Activated CD8-positive, alpha-beta memory T cell treated with anti-CD3 and anti-CD28 coated beads, Interleukin-2, amount 50 U/mL, for 24 hours (primary cell): ENCODE measurements around the gene KCNQ1.

Source experiments
- DNase-seq: peaks from one replicate; pipeline ENCODE4 v3.0.0-alpha.2; 2020; ENCODE audit errors: extremely low read depth

Gene KCNQ1

DNA sequence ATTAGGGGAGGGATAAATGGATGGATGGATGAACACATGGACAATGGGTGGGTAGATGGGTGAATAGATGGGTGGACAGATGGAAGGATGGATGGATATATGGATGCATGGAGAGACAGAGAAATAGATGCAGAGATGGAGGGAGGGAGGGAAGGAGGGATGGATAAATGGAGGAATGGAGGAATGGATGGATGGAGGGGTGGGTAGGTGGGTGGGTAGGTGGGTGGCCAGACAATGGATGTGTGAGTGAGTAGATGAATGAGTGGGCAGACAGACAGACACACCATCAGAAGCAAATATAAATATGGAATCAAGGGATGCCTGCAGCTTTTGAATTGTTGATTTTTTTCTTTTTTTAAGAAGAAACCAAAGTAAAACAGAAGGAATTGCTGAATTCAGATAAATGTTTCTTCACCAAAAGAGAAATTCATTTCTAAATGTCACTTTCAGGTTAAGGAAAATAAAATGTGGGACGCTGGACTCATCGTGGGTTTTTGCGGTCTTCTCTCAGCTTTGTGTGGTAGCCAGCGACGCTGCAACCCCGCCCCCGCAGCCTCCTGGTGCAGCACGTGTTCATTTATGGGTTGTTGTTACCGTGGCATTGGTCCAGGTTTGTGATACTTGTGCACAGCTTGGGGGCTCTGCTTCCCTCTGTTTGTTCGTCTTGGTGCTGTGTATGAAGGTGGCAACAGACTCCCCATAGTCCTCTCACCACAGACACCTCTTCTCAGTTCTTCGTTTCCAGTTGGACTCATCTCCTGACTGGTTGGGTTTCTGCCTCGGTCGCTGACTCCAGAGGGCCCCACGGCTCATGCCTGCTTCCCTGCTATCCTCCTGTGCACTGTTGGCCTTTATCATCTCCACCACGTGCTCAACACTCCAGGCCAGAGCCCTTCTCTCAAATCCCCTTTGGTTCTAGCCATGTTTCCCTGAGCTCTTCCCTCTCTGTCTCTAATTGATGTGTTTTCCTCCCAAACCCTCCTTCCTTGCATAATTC is 364.3 kb downstream of the KCNQ1 start:
- DNase-seq = no peak

DNA sequence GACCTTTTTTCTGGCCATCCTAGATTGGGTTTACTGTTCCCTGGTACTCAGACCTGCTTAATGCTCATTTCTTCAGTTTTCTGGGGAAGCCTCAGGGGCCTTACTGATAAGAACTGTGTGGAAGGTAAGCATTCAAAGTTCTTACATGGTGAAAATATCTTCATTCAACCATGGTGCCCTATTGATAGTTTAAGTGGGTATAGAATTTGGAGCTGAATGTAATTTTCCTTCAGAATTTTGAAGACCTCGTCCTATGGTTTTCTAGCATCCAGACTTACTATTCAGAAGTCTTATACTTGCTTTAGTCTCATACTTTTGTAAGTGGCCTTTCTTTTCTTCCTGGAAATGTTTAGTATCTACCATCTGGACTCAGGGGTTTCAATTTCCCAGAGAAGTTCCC is 365.0 kb downstream of the KCNQ1 start:
- no peak for DNase-seq

DNA sequence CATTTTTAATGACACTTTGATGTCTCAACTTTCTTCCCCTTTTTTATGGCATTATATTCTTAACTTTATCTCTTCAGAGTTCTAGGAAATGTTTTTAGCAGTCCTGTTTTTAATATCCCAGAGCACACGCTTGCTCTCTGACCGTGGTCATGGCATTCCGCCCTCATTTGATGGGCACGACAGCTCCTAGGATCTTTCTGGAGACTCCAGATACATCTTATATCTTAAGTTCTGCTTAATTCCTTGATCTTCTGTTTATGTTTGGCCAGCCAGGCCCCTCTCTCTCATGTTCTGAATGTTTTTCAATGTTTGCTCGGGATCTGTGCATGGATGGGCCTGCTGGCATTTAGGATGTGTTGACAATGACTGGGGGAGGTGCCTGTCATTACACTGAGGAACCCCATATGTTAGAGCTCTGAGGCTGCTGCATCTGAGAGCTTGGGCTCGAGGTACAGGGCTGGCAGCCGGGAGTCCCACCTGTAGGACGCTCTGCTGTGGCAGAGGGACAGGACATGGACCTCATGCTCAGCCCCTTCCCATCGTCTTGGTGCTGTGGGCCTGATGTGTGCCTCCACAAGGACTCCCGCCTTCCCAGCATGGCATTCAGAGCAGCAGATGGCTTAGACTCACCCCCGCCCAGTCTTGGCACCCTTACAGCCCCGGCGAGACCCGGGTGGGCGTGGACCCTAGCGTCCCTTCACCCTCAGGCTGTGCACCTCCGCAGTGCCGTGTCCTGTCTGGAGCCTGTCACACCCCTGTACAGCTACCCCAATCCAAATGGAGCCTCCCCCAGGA is 365.8 kb downstream of the KCNQ1 start:
- no peak for DNase-seq

DNA sequence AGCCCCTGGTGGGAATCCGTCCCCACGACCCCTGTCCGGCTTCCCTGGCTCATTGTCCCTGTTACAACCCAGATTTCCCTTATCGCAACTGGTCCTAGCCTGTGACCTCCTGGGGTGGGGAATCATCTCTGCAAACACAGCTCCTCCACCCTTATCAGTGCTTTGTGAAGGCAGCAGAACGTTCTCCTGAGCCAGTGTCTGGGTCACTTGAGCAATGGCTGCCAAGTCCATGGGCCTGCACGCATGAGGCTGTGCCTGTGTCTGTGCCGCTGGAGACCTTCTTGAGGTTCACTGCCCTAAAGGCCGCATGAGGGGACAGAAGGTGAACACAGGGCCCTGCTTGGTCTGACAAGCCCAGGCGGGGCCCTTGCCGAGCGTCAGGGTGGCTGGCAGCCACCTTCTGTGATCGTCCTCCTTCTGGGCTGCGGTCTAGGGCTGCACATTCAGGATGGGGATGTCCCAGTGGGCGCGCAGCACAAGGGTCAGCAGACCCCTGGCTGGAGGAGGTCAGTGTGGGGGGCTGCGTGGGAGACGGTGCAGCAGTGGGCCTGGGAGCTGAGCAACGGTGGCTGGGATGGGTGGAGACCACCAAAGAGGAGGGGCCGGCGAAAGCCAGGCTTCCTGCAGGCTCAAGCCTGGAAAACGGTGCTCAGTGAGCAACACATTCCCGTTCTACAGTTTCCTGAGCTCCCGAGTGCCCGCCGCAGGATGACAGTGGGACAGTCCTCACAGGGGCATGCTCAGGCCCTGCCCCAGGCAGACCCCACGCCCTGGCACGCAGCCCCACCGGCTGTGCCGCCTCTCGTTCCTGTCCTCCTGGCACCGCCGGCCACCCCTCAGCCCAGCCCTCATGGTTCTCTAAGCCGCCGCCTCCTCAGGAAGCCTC is 366.6 kb downstream of the KCNQ1 start:
- DNase-seq = no peak

DNA sequence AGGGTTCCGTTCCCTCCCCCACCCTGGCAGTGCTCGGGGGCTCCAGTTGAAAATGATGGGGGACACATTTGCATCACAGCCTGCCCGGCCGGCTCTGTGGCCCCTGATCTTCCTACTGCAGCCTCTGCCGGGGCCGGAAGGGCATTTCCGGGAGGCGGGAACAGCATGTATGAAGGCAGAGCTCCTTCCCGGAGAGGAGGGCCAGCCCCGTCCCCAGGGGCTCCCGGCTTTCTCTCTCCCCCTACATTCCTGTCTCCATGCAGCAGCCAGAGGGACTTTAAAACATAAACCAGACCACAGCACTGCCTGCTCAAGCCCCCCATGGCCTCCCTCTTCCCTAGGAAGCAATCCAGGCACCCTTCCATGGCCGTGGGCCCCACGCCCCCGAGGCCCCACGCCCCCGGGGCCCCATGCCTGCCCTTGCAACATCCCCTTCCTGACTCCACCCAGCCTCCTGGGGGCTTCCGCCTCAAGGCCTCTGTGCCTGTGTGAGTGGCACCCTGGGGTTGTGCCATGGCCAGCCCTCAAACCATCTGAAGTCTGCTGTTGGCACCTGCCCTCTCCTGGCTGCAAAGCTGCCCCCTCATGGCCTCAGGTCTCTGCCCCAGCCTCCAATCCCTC is 367.7 kb downstream of the KCNQ1 start:
- DNase-seq = no peak

DNA sequence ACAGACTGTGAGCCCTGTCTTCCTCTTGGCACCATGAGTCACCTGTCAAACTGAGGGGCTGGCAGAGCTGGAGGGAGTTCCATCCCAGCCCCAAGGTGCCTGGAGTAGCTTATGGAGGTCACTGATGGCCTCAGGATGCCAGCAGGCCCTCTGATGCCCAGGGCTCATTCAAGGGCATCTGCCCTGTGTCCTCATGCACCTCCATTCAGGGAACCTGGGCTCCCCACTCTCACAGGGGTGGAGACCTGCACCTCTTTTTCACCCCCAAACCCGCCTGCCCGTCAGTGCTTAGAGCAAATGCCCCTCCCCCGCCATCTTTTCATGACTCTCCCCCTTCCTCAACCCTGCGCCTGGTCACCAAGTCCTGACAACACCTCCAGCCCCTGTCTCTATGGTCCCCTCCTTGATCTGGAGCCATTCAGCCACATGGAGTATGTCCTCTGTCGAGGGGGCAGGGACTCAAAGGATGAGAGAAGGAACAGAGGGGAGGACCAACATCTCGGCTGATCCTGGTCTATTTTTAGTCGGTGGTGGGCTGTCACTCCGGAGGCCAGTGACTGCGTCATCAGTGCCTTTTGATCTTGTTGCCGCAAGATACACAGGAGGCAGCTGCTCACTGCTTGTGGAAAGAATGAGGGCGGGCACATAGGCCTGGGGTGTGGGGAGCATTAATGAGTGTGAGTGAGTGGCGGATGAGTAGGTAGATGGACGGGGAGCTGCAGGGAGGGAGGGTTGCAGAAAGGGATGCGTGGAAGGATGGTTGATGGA is 368.5 kb downstream of the KCNQ1 start:
- DNase-seq = no peak

DNA sequence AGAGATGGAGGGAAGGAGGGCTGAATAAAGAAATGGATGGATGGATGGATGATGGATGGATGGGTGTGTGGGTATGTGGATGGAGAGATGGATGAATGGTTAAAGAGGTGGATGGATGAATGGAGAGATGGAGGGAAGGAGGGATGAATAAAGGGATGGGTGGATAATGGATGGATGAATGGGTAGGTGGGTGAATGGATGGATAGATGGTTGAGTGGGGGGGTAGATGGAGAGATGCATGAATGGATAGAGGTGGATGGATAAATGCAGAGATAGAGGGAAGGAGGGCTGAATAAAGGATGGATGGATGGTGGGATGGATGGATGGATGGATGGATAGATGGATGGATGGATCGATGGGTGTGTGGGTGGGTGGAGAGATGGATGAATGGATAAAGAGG is 369.2 kb downstream of the KCNQ1 start:
- no peak for DNase-seq

DNA sequence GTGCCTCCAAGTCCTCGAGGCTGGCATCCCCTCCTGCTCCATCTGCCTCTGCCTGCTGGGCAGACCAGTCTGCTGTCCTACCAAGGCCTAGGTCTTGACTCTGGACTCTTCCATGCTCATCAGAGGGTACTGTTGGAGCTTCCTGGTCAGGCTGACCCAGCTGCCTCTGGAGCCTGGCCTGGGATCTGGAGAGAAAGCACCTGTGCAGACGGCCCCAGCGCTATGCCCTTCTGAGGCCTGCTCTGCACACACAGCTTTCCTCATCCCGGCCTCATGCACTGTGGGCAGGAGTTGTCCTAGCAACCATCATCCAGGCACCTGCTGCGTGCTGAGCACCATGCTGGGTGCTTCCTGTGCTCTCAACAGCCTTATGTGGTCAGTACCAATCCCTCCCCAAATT is 369.9 kb downstream of the KCNQ1 start:
- no peak for DNase-seq

DNA sequence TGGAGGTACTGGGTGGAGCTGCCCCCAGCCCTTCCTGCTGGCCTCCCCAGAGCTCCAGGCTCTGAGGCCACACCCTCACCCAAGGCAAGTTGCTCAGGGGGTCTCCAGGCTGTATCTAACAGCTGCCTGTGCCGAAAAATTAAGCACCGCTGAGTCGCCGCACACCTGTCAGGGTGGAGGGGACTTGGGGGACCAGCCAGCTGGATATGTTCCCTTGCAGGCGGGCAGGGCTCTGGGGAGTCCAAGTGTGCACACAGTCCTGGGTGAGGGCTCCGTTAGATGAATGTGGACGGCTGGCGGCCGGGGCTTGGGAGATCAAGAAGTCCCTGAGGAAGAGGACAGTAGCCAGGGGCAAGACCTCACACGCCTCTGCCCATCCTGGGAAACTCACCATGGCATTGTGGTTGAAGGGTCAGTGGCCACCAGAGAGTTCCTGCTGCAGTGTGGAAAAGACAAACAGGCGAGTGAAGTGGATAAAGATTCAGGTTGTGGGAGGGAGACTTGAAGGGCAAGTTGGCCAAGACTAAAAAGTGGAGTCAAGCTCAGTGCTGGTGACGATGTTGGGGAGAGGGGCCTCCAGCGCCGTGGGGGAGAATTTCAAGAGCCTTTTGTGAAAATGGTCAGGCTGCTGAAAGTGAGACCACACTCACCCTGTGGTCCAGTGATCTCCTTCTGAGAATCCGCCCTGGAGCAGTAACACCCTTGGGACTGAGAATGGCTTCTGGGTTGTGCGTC is 371.1 kb downstream of the KCNQ1 start:
- no peak for DNase-seq

DNA sequence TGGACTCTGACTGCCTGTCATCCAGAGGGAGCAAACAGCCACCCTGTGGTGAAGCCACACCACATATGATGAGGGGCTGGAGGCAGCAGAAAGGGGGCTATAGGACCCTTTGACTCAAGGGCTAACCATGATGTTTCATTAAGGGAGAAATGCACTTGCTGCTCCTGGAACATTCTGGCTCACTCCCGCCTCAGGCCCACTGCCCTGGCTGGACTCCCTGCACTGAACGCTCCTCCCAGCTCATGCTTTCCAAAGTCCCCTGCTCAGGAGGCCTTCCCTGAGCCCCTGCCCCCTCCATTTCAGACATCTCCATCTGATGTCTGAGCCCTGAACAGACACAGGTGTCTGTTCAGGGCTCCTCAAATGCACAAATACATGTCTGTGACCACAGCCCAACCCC is 371.7 kb downstream of the KCNQ1 start:
- no peak for DNase-seq

DNA sequence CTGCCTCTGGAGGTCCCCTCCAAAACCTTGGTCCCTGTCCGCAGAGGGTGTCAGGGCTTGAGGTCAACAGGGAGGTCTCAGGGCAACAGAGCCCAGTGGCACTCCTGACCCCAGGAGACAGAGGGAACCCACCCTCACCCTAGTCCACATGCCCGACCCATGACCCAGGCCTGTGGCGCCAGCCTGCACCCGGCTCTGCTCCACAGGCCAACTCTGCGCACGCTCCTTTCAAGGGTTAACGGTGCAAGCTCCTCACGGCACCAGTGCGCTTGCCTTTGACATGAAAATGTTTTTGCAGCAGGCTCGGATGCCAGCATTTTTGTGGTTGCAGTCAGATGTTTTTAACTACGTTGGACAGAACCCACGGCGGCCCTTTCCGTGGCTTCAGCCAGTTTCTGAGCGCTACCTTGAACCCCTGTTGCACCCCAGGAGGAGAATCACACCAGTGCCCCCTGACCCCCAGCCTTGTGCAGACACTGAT is 372.2 kb downstream of the KCNQ1 start:
- DNase-seq = no peak

DNA sequence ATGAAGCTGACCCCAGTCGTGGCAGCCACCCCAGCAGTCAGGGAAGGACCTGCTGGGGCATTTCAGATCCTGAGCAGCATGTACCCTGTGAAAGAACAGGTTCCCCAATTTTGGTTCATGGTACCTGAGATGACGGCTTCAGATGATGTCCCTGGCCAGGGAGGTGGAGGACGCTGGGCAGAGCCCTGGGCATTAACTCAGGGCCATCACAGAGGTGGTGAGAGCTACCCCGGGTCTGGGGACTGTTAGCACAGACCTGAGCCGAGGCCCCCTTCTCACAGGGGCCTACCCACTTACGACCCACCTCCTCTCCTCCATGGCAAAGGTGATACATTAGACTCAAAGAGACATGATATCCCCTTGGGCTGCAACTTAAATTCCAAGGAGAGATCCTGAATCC is 372.6 kb downstream of the KCNQ1 start:
- no peak for DNase-seq

DNA sequence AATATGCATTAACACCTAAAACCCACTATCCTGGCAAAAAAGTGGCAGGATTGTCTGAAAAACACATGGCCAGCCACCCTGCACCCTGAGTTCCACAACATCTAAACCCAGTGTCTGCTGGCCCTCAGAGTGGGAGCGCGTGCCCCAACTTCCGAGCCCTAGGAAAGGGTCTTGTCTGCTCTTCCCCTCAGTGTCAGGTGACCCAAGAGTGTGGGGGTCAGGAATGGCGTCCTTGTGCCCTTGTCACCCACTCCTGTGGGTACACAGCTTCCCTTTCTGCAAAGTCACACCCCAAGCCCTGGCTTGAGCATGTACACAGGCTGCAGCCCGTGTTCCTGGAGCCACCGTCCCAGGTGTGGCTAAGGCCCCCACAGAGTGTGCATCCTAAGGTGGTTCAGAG is 373.2 kb downstream of the KCNQ1 start:
- no peak for DNase-seq

DNA sequence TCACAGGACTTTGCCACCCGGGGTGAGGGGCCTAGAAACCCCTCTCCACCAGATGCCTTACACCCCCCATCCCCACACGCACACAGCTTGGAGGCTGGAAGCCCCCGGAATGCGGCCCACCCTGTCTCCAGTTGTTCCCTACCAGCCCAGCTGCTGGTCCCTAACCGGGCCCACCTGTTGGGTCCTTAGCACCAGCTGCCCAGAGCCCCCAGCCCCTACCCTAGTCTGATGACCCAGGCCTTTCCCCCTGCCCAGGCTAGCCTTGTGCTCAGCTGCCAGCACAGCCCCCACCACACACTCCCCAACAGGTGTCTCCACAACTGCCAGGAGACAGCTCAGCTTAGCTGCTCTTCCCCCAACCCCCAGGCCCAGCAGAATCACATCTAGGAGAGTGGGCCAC is 373.7 kb downstream of the KCNQ1 start:
- DNase-seq = no peak

DNA sequence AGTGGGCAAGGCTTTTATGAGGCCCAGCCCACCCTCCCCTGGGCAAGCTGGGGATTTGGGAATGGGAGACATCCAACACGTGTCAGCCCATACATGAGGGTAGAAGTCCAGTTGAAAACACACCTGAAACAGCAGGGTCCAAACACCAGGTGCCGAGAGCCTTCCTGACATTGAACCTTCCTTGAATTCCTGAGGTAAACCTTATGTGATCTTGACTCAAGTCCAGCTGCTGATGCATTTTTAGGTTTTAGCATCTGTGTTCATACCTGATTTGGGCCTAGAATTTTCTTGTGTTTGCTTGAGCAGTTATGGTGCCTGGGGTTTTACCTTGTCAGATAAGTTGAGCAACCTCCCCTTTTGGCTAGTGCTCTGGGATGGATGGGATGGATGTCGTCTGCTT is 374.5 kb downstream of the KCNQ1 start:
- no peak for DNase-seq

DNA sequence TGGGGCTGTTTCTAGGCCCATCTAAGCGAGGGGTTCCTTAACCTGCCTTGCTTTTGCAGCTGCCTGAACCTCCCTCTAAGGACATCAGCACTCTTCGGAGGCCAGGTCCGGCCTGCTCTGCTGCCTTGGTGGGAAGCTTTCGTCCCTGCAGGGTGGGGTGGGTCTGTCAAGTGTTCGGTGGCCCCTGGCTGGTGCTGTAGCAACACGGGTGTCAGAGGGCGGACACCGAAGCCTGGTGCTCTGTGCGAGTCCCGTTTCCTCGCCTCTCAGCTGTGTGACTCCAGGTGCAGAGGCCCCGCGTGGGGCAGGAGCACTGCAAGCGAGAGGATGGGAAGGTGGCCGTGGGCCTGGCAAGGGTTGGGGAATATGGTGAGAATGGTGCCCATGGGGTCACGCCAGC is 376.2 kb downstream of the KCNQ1 start:
- DNase-seq = no peak

DNA sequence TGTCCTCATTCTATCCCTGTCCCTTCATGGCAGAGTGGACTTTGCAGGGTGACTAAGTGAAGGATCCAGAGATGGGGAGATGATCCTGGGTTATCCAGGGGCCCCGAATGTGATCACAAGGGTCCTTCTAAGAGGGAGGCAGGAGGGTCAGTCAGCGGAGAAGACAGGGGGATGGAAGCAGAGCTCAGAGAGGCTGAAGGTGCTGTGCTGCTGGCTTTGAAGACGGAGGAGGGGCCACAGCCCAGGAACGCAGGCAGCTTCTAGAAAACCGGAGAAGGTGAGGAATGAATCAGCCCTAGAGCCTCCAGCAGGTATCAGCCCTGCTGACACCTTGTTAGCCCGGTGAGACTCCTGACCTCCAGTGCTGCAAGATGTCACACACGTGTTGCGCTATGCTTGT is 377.1 kb downstream of the KCNQ1 start:
- DNase-seq = no peak

DNA sequence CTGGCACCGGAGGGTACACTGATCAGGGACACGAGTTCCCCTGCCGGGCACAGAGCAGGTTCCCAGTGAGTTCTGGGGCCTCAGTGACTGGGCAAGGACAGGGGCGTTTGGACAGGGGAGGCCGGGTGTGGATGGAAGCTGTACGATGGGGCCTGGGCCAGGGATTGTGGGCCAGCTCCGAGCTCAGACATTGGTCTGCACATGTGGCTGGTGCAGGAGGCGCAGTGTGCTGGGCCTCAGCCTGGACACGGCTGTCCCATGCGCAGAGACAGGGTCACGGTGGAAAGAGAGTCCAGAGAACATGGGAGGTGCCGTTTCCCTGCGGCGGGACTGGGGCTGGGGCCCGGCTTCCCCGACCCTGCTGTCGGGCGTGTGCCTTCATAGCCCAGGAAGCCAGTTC is 380.0 kb downstream of the KCNQ1 start:
- no peak for DNase-seq

DNA sequence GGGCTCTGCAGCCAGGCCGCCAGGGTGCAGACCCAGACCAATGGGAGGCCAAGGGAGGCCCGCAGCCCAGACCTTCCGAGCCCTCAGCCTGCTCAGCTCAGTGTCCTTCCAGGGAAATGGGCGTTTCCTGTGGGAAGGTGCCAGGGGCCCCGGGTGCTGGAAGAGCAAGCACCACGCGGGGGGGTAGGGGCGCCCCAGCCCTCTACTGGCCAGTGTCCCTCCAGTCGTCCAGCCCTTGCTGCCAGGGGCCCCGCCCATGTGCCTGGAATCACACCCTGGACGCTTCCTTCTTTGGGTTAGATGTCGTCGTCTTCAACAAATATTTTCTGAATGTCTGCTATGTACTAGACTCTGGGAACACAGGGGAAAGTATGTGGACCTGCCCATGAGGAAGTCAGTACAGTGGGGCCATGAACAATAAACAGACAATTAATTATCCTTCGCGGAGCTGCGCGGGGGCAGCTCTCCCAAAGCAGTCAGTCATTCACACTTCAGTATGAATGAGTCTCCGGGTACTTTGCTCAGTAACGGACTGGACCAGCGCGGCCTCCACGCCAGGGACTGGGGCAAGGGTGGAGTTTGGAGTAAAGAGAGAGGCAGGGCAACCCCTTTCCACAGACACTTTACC is 380.6 kb downstream of the KCNQ1 start:
- DNase-seq = no peak
